HG03097 (cell line): ENCODE measurements around the gene STXBP6.

Experiments
- ATAC-seq: cut with Tn5 transposase; IDR thresholded peaks from one replicate; pipeline ENCODE4 v1.9.1; 2021; ENCODE audit not compliant: unreplicated experiment, low FRiP score

The STXBP6 gene

DNA sequence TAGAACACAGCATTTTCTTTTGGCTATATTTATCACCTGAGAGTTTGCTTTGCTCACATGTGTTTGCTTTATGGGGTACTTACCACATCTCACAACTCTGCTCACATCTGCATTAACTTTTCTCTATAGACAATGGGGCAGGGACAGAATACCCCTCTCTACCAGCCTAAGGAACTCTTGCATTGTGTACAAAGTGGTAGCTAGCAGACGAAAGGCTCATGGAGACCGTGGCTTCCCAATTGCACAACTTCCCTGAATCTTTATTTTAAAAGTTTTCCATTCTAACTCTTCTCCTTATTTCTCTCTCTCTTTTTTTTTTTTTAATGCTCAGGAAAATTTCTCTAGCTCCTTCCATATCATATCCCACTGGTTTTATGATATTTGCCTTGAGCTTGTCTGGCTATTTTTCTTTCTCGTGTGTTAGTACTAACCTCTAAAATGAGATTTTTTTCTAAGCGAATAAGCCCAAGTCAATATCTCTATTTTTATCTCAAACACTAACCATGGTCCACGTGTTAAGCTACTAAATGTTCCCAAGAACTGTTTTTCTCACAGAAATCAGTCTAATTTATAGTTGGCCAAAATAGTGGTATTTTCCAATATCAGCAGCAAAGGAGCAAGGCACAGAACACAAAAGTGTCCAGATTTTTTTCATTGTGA is 155.2 kb downstream of the STXBP6 start:
- ATAC-seq, result no peak

DNA sequence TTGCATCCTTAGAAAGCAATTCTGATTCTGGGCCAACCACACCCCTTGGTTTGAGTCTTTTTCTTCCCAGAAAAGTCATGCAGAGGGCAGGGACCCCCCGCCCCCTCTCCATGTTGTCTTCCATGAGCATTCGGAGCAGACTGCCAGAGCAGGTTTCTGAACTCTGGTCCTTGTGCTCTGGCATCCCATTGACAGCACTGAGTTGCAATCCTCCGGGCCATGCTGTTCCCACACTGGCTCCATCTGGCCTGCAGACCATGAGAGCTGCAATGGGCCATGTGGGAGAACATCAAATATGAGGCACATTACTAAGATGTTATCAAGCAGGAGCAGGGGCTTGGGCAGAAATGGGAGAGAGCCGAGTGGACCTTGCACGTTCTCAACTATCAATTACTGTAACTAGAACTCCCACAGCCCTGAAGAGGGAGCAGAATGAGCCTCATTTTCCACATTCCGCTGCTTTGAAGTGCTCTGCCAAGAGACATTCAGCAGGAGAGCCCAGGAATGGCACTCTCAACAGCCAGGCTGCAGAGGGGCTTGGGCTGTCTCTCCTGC is 157.4 kb downstream of the STXBP6 start:
- ATAC-seq, result no peak

DNA sequence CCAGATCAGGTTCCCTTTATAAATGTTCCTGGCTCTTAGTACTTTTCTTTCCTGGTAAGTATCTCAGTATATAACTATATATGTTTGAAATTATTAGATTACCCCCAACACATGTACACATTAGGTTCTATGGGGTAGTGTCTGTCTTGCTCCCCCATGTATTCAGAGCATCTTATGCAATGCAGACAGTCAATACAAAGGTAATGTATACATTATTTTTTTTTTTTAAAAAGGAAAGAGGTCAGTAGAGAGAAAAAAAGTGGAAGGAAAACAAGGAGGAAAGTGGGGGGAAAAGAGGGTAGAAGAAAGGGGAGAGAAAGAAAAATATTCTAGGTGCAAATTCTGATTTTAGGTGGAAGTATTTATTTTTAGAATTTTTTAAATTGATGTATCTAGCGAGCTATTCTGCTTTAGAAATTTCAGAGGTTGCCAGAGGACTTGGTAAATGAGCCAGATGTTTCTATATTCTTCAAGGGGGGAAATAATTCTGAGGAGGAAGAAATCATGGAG is 157.9 kb downstream of the STXBP6 start:
- ATAC-seq, result no peak

DNA sequence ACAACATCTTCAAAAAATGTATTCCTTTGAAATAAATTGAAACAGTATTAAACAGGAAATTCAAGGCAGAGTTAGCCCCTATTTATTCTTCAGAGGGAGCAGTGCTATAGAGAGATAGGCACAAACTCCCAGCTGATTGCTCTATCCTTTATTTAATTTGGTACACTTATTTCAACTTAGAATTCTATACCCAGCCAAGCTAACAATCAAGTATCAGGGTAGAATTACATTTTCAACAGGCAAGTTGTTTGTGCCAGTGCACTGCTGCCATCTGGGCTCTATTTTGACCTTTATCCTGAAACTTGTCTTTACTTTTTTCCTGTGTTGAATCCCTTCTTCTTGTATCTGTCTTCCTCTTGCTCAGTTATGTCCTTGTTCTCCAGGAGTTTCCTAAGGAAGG is 159.2 kb downstream of the STXBP6 start:
- no peak for ATAC-seq

DNA sequence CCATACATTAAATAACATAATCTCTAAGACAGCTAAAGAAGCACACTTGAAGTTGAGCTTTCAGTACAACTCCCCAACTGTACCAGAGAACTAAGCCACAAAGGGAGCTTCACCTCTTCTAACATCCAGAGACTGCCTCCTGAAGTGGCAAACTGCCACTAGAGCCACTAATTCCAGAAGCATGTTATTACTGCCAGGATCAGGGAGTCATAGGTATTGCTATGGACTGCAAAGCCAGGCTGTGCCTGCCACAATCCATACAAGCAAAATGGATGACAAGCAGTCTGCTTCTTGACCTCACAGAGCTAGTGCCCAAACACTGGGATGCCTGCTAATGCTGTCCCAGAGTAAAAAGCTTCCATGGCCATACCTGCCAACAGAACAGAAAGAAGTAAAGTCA is 160.1 kb downstream of the STXBP6 start:
- no peak for ATAC-seq

DNA sequence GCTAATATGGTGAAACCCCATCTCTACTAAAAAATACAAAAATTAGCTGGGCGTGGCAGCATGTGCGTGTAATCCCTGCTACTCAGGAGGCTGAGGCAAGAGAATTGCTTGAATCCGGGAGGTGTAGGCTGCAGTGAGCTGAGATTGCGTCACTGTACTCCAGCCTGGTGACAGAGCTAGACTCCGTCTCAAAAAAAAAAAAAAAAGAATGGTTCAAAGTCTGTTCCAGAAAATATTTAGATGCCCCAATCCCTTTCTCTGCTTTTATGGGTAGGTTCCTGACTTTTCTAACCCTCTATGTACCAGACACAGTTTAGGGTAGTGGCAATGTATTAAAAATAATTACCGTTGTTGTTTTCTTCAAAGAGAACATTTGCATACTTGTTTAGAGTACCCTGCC is 161.4 kb downstream of the STXBP6 start:
- no peak for ATAC-seq

DNA sequence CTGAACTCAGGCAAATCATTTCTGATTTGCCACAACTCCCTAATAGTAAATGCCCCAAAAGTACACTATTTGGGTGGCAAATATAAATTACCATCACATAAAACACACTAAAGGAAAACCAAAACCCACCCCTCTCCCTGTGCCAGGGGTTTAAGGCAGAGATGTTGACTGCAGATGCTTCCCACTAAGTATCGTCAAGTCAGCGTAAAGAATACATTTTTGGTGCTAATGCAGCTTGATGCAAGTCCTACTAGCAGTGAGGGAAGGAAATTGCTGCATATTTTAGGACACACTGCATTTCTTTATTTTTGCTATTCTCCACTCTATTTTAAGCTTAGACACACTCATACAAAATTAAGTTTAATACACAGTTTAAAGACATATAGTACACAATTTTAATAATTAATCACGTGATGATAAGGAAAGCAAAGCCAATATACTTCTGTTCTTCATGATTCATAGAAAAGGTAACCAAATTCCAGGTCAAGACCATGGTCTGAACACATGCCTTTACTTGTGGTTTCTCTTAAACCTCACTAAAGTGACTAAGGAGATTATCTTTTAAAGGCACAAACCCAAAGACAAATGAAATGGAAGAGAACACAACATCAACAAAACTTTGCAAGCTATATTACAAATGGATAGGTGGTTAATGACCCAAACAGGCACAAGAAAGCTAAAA is 162.2 kb downstream of the STXBP6 start:
- no peak for ATAC-seq

DNA sequence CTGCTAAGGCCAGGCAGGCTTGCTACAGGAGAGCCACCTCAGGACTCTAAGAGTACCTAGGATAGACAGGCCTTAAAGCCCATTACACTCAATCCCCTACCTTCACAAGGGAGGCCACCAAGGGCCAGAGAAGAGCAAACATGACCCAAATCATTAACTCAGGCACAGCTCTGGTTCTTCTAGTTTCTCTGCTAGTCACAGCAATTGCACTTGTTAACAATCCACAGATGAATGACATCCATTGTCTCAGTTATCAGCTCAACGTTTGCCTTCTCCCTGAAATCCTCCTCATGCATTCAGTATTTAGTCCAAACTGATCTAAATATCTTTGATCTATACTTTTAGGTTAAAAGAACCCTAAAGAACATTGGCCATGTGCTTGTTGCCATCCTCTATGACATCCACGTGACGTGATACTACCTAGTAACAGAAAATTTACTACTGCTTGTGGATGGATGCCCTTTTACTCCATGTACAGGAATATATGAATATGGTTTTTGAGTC is 164.5 kb downstream of the STXBP6 start:
- ATAC-seq, result no peak

DNA sequence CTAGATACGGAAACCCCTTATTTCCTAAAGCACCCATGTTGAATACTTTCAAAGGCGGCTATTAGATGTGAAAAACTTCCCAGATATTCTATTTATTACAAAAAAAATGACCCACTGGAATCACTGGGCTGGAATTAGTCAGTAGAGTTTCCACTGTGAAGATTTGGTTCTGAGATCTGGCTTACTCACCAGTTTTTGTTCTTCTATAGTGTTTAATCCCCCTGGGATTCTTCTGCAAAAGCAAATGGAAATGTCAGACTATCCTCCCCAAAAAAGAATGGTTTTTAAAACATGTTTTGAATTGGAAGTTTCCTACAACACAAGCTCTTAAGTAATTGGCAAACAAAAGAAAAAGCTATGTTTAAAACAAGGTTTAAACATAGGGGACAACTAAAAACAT is 166.4 kb downstream of the STXBP6 start:
- ATAC-seq, result no peak

DNA sequence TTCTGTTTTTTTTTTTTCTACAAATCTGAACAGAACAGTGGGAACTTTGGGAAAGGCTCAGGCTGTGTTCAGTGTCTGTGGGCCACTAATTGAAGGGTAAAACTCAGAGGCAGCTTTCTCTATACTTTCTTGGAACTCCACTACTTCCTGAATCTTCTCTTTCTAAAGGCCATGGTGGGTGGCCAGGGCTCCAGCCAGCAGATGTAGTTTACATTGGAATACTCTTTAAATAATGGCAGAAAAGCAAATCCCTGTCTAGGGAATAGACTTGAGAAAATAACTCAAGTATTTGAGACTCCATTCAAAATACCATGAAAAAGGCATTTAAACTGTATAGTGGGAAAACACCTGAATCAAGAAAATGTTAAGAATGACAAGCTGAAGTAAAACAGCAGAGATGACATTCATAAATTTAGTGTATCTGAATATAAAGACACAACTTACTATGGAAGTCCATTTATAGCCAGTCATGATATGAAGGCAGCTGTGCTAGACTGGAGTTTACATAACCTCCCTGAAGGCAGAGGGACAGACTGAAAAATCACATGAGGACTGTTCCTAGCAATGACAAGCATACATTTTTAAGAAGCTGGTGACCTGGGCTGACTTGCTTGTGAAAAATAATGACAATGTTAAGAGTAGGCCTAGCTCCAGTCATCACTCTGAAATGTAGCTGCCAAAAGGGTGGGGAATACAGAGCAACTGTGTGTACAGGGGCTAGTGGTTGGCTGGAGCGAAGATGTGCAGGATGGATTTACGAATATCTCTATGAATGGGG is 168.6 kb downstream of the STXBP6 start:
- no peak for ATAC-seq

DNA sequence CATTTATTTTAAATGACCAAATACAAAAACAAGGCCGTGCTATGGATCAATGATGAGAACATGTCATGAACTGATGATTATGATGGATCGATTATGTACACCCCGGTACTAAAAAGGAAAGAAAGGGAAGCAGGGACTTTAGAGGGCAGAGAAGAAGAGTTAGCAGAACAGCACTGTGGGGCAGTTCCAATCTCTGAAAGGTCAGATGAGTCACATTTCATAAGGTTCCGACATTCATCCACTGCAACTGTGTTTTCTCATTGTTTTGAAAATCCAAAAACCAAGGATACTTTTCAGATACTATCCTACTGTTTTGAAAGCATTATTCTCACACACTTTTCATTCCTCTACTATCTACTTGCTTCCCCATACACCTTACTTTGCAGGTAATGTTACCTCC is 169.3 kb downstream of the STXBP6 start:
- no peak for ATAC-seq

DNA sequence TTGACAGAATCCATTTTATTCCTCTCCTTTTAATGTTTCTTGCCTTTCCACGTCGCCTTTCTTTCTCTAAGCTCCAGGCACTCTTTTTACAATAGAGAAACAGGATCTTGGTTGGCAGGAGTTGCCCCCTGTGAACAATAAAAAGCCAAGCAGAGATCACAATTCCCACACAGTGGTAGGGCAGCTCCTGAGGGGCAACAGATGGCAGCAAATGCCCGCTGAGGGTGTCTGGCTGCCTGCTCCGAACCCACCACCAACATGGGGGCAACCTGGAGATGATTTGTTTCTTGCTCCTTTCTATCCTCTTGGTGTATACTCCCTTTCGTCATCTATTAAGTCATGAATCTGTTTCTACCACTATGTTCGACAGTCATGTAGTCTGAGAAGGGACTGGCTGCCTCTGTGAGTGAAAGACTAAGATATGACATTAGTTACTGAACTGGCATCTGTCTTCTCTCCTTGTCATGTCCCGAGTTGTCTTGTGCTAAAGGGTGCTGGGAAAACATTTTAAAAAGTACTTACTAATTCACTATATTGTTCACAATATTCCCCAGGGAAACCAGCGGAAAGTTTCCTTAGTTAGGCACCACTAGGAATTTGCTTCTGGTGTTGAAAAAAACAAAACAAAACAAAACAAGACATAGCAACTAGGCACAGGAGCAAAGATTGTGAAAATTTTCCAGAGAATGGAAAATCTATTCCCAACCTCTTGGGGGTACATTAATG is 170.1 kb downstream of the STXBP6 start:
- no peak for ATAC-seq

DNA sequence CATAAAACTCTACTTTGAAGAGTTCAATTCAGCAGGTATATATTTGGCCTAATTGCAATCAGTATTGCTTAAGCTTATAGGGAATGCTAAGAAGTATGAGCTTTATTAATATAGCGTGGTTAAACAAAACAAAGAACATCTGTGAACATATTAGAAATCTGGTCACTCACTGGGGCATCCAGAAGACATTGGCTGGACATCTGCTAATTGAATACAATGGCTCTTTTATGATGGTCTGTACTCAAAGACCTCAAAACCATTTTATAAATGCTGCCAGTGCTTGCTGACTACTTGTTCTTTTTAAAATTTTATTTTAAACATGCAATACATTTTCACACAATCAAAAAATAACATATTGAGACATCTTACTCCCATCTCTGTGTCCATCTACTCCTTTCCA is 173.0 kb downstream of the STXBP6 start:
- no peak for ATAC-seq

DNA sequence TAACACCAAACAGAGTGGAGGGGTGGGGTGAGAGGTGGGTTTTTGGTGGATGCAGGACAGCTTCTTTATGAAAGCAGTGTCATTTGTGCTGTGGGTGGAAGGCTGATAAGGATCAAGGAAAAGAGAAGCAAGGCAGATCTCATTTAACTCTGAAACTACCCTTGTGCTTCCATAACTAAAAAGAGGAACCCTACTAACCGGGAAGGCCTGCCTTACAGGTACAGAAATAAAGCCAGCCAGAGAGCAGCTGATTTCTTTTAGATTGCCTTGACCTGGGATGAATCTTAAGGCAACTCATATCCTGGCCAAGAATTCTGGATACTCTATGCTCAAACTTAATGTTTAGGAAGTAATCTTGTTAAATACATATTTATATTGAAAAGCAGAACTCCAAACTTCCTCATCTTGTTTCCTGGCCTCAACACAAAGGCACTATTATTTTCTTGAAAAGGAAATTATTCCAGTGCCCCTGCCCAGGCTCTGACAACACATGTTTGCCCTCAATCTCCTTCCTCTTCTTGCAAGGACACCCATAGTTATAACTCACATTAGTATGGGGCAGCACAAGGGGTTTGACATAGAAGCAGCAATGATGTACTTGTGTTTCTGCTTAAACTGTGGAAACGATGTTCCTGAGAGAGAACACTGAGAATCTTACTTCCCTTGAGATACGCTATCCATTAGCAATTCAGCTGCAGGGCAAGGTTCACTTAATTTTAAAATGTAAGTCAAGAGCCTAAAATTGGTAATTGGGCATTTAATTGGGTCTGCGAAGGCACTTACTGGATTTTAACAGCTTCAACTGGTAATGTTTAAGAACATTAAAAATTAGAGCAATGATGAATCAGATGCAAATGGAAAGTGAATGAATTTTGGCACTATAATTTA is 173.7 kb downstream of the STXBP6 start:
- ATAC-seq, result no peak

DNA sequence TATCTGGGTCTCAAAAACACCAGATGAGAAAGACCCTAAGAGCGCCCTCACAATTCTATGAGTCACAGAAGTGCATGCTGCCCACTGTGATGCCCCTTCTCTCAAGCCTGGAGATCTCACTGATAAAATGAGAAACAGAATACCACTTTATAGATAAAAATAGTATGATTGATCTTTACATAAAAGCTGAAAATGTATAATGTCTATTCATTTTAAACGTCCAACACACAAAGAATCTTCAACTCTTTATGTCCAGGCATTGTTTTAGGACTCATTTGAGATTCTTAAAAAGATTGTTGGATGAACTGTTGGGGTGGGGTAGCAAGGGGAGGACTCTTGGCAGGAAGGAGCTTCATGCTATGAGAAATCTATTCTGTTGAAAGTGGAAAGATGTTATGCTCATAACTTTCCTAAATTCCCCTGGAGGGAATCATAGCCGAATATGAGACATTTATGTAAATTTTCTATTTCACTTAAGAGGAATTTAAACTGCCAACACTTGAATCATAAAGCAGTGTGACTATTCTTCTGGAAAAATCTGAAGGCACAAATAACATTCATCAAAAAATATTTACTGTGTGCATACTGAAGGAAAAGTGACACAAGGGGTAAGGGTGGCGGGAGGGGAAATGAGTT is 174.6 kb downstream of the STXBP6 start:
- no peak for ATAC-seq

DNA sequence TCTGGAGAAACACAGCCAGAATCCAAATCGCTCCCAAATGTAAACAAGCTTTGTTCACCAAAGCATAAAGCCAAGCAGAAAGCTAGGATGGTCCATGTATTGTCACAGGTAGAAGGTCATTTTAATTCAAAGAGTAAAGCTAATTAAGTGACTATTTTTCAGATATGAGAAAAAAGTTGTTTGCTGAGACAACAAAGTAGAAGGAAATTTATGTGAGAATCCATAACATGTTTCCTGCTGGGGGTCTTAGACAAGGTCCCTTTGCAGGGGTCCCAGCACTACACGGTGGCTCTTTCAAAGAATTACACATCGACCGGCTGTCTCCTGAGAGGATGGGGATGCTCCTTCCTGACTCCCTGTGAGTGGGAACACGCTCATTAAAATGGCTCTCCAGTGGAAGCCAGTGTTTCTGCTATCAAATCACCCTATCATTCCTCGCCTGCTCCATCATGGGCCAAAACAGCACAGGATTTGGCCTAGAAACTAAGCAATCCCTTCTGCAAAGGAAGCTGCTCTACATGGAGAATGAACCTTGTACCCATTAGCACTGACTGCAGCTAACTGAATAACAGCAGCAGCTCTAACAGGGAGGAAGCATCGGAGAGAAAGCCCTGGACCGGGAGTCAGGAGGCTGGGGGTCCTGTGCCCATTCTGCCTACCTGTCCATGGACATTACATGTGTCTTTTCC is 175.3 kb downstream of the STXBP6 start:
- ATAC-seq, result no peak

DNA sequence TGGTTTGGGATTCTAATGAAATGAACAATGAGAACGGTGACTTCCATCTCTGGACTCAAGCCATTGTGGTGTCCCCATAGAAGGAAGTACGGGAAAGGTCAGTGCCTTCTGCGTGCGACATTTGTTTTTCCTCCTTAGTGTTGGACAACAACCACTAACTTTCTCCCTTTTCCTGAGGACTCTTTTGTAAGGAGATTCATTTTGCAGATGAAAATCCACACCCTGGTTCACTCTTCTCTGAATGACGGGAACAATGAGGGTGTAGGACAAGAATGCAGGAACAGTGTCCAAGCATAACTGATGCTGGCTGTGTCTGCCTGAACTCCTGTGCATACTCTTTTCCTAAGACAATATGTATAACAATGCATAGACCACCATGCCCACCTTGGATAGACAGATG is 176.4 kb downstream of the STXBP6 start:
- no peak for ATAC-seq

DNA sequence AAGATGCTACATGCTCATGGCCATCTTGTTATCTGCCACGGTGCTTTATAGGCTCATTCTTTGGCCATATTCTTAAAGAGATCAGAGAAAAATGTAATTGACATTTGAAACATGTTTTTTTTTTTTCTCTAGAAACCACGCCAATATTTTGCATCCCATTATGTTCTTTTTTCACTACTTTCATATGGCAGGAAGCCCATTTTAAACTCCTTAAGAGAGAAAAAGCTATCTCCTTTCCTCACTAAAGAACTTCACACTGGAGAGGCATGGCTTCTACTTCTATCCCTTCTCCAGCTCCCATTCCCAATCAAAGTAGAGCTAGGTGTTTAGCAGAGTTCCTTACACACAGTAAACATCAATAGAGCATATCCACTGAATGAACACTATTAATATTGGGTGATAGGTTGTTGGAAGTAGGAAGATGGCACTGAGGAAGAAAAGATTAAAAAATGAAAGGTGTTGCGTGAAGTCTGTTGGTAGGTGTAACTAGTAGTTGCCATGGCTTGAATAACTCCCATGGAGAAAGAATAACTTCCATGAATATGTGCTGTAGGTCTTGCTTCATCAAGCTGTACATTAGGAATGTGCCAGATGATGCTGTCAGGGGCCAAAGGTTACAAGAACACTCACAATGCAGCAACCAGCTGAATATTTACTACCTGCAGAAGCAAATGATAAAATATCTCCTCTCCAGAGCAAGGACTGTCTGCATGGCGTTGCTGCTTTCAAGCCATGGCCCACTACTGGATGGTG is 178.8 kb downstream of the STXBP6 start:
- no peak for ATAC-seq
